ENCODE data around the gene AP4S1.
"Not testable (repeated sequence)": the region's sequence is repeated elsewhere in the genome, so short reads cannot be mapped to it uniquely, and the experiment has no call there.

The AP4S1 gene

DNA sequence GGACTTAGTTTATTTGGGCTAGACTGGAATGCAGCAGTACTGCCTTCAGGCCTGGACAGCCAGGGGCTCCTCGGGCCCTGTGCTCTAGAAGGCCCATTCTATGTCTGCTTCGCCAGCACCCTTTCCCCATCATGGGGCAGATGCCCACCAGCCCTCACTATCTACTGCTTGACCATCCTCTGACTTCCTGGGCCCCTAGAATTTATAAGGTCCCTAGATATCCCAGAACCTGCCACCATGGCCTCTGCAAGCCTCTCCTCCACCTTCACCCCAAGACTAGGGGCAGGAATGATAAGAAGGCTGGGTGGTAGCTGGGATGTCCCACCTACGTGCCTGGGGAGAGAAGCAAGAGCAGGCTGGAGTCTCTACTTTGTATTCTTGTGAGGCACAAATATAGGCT is 59.6 kb downstream of the AP4S1 start:
- DNase-seq (ENCODE audit: low read depth in 2 of 2): no peak

DNA sequence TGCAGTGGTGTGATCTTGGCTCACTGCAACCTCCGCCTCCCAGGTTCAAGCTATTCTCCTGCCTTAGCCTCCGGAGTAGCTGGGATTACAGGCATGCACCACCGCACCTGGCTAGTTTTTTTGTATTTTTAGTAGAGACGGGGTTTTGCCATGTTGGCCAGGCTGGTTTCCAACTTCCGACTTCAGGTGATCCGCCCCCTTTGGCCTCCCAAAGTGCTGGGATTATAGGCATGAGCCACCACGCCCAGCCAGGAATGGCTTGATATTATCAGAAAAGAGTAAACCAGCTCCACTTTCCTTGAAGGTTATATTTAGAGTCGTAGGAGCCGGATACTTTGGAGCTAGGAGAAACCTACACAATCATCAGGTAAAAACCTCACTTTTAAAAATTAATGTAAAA is 61.0 kb downstream of the AP4S1 start:
- DNase-seq (ENCODE audit: low read depth in 2 of 2): not testable (repeated sequence)

DNA sequence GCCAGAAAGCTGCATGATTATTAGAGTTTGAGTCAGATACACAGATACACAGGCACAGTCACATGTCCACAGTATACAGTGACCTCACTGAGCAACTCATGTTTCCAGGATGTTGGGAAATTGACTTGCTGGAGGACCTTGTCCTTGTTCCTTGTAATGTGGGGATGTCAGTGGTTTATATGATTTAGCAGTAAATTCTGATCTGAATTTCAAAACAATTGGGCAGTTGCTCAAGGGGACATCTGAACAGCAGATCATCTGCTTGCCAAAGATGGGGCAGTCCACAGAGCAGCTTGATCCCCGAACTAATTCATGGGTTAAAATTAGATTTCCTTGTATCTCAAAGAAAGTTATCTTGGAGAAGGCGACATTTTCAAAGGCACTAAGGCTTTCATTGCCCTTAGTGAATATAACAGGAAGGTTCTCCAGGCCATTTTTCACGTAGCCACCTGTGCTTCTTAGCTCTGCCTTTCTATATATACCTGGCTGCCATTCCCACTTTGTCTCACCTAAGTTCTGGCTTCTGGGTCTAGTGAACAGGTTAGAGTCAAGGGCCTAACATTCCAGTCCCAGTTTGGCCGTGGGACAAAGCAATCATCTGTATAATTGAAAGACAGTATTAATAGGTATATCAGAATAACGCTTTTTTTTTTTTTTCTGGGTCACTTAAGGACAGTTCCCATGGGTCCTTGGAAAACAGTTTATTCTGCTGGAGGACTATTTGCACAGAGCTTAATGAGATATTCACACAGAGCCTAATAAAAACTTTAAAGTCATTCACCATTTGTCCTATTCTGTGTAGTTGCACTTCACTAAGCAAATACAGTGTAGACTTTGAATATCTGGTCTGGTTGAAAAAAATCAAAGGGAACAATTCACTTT is 65.7 kb downstream of the AP4S1 start:
- no peak for DNase-seq (ENCODE audit: low read depth in 2 of 2)

DNA sequence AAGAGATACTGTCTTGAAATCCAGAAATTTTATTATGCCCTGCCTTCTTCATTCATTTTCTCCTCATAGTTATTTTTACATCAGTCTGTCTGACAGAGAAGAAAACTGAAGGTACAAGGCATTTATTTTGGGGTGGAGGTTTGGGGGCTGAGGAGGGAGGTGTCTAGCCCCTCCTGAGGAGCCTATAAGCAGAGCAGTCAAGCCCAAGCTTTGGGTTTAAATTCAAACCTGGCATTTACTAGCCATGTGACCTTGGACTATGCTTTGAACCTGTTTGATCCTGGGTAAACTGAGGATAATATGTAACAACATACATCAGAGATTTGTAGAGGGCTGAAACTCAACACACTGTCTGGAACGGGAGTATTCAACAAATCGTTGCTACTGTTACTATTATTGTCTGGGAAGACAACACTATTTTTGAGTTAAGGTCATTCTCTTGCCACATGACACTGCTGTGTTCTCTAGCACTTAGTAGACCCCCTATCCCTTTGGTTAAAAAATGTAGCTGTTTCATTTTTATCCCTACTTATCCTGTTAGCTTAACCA is 66.8 kb downstream of the AP4S1 start:
- DNase-seq (ENCODE audit: low read depth in 2 of 2): no peak

DNA sequence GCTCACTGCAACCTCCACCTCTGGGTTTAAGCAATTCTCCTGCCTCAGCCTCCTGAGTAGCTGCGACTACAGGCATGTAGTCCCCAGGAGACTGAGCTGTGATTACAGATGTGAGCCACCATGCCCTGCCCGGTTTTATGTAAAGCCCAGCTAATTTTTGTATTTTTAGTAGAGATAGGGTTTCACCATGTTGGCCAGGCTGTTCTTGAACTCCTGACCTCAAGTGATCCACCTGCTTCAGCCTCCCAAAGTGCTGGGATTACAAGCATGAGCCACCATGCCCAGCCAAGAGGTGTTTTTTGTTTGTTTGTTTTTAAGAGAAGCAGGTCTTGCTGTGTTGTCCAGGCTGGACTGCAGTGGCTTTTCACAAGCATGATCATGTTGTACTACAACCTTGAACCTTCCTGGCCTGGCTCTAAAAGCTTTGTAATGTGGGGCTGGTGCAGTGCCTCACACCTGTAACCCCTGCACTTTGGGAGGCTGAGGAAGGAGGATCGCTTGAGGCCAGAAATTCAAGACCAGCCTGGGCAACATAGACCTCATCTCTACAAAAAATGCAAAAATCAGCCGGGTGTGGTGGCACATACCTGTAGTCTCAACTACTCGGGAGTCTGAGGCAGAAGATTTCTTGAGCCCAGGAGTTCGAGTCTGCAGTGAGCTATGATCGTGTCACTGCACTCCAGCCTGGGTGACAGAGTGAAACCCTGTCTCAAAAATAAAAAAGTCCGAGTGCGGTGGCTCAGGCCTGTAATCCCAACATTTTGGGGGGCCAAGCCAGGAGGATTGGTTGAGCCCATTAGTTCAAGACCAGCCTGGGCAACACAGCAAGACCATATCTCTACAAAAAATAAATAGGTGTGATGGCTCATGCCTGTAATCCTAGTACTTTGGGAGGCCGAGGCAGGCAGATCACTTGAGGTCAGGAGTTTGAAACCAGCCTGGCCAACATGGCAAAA is 68.7 kb downstream of the AP4S1 start:
- DNase-seq (ENCODE audit: low read depth in 2 of 2): not testable (repeated sequence)

DNA sequence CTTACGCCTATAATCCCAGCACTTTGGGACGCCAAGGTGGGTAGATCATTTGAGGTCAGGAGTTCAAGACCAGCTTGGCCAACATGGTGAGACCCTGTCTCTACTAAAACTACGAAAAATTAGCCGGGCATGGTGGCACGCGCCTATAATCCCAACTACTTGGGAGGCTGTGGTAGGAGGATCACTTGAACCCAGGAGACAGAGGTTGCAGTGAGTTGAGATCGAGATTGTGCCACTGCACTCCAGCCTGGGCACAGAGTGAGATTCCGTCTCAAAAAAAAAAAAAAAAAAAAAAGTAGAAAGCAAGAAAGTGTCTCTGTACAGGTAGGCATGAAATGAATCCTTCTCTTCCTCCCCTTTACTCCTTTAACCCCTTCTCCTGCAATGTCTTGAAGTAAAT is 70.4 kb downstream of the AP4S1 start:
- not testable (repeated sequence) for DNase-seq (ENCODE audit: low read depth in 2 of 2)

DNA sequence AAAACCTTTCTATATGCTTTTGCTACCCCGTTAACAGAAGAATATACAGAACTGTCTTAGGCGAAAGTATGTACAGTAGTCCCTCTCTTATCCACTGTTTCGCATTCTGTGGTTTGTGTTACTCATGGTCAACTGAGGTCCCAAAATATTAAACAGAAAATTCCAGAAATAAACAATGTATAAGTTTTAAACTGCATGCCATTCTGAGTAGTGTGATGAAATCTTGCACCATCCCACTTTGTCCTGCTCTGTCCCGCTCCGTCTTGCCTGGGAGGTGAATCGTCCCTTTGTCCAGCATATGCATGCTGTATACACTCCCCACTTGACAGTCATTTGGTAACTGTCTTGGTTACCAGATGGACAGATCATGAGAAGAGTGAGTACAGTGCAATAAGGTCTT is 70.8 kb downstream of the AP4S1 start:
- DNase-seq (ENCODE audit: low read depth in 2 of 2): no peak

DNA sequence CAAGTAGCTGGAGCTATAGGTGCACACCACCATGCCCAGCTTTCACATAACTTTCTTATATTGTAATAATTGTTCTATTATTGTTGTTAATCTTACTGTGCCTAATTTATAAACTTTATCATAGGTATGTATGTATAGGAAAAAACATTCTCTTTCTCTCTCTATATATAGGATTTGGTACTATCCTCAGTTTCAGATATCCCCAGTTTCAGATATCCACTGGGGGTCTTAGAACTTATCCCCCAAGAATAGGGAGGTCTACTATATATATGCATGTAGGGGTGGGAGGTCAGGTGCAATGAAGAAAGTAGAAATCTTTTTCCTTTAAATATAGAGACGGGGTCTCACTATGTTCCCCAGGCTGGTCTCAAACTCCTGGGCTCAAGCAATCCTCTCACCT is 71.6 kb downstream of the AP4S1 start:
- no peak for DNase-seq (ENCODE audit: low read depth in 2 of 2)

DNA sequence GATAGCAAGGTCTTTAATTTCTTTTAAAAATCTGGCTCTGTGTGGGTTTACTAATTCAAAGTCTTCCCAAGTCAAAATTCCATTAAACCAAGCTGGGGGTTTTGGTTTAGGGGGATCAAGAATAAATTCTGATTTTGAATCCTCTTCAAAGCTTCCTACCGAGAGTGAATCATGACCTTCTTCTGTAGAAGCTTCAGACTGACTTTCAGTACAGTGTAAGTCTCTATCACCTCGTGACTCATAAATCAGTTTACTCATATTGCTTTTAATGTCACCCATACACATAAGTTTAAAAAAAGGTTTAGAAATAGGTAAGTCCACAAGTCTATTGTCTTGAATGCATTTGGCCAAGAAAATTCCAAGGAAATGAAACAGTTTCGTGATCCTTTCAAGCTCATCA is 81.3 kb downstream of the AP4S1 start:
- DNase-seq (ENCODE audit: low read depth in 2 of 2): no peak

DNA sequence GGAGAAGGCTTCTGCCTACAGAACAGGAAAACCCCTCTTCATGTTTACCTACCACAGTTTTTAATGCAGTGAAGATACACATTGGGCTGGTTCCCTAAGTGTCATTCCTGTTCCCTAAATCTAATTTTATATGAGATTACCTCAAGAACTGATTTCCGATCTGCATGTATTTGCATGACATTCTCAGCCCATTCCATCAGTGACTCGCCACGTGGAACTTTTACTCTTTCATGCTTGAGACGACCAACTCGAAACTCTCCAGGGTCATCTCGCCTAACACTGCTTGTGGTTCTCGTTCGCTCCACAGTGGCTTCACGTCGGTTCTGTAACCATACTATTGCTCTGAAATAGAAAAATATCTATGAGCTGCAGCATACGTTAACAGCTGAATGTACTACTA is 83.8 kb downstream of the AP4S1 start:
- DNase-seq (ENCODE audit: low read depth in 2 of 2): no peak

DNA sequence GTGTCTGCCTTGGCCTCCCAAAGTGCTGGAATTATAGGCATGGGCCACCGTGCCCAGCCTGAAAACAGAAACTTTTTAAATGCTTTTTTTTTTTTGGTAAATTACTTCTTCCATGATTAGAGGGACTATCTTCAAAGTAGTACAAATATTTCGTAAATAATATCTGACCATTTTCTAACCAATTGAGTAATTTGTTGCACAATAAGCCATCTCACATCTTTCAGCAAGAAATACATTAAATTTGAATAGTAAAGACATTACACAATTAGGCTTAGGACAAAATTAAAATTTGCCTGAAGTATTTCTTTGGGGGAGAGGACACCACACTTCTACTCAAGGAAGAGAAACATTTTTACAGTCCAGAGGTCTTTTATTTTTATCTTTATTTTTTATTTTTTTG is 85.4 kb downstream of the AP4S1 start:
- no peak for DNase-seq (ENCODE audit: low read depth in 2 of 2)

DNA sequence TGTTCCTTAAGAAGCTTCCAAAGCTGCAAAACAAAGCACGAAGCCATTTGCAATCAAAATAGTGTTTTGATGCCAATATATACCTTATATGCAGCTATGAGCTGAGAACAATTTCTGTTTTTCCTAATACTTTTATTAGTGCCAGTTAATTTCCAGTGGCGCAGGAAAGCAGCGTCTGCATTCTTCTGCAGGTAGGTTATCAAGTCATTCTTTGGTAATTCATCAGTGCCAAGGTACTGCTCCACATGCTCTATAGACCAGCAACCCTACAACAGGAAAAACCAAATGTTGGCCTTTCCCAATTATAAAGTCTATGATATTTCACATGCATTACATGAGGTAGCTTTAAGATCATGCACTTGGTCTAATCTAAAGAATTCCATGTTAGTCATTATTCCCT is 88.3 kb downstream of the AP4S1 start:
- DNase-seq (ENCODE audit: low read depth in 2 of 2): no peak

DNA sequence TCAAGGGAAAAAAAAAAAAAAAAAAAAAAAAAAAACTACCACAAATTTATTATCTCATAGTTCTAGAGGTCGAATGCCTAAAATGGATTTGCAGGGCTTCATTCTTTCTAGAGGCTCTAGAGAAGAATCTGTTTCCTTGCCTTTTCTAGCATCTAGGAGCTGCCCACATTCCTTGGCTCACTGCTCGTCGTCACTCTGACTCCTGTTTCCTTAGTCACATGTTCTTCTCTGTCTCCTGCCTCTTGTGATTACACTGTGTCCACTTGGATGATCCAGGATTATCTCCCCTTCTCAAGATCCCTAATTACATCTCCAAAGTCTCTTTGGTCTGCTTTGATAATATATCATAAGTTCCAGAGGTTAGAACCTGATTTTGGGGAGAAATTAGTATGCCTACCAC is 93.4 kb downstream of the AP4S1 start:
- DNase-seq (ENCODE audit: low read depth in 2 of 2): no peak

DNA sequence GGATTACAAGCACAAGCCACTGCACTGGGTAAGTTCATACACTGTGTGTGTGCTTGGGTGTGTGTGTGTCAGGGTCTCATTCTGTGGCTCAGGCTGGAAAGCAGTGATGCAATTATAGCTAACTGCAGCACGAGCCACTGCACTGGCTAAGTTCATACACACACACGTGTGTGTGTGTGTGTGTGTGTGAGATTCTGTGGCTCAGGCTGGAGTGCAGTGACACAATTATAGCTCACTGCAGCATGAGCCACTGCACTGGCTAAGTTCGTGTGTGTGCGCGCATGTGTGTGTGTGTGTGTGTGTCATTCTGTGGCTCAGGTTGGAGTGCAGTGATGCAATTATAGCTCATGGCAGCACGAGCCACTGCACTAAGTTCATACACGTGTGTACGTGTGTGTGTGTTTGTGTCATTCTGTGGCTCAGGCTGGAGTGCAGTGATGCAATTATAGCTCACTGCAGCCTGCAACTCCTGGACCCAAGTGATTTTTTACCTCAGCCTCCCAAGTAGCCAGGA is 96.7 kb downstream of the AP4S1 start:
- DNase-seq (ENCODE audit: low read depth in 2 of 2): no peak

DNA sequence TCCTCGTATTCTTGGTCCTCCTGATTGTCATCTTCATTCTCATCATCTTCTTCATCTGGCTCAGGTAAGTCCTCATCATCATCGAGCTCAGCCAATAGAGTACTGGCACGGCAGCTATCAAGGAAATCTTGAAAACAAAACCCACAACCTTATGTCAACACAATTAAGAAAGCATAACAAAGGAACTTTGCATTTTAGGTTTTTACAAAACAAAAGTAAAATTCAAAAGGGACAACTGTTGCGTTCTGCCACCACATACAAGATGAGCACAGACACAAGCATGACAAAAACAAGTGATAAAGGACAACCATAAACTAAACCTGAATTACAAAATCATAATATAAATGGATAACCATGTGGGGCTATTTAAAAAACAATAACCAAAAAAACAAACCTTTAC is 97.5 kb downstream of the AP4S1 start:
- no peak for DNase-seq (ENCODE audit: low read depth in 2 of 2)

DNA sequence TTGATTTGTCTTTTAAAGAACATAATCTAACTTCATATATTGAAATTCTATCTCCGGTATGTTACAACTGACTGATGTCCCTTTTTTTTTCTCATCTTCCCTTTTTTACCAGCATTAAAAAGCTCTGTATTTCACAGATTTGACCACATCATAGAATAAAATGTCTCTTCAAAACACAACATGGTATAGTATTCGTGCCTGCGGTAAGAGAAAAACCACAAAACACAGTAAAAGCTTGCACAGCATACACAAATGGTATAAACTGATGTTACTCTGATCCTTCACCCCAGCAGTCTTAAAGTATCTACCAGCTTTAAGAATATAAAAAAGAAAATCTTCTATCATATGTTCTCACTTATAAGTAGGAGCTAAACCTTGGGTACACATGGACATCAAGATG is 98.7 kb downstream of the AP4S1 start:
- no peak for DNase-seq (ENCODE audit: low read depth in 2 of 2)

DNA sequence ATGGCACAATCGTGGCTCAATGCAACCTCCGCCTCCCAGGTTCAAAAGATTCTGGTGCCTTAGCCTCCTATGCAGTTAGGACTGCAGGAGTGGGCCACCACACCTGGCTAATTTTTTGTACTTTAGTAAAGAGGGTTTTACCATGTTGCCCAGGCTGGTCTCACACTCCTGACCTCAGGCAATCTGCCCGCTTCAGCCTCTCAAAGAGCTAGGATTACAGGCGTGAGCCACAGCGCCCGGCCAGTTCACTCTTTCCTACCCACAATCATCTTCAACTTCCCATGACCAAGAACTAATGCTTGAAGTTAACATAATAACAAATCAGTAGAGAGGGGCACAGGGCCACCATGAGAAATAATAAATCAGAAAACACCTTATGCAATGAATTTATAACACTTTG is 99.8 kb downstream of the AP4S1 start:
- no peak for DNase-seq (ENCODE audit: low read depth in 2 of 2)

DNA sequence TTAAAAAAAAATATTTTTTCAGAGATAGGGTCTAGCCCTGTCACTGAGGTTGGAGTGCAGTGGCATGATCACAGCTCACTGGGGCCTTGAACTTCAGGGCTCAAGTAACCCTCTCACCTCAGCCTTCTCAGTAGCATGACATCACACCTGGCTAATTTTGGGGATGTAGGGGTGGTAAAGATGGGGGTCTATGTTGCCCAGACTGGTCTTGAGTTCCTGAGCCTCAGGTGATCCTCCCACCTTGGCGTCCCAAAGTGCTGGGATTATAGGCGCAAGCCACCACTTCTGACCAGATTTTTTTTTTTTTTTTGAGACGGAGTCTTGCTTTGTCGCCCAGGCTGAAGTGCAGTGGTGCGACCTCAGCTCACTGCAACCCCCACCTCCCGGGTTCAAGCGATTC is 101.2 kb downstream of the AP4S1 start:
- DNase-seq (ENCODE audit: low read depth in 2 of 2): no peak

DNA sequence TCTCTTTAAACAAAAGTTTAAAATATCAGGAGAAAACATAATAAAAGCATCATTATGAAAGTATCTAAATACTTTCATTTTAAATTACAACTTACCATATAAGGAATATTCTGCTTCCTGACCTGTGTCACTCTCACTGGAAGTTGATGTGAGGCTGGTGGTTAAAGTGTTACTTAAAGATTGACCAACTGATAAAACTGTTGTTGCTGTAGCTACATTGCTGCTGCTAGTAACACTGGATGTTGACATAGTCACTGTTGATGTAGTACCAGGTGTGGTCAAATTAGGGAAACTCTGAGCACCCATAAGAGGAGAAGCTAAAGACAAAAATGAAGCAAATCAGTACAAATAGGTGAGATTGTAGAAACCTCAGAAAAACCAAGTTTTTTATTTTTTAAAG is 102.2 kb downstream of the AP4S1 start:
- DNase-seq (ENCODE audit: low read depth in 2 of 2): no peak

DNA sequence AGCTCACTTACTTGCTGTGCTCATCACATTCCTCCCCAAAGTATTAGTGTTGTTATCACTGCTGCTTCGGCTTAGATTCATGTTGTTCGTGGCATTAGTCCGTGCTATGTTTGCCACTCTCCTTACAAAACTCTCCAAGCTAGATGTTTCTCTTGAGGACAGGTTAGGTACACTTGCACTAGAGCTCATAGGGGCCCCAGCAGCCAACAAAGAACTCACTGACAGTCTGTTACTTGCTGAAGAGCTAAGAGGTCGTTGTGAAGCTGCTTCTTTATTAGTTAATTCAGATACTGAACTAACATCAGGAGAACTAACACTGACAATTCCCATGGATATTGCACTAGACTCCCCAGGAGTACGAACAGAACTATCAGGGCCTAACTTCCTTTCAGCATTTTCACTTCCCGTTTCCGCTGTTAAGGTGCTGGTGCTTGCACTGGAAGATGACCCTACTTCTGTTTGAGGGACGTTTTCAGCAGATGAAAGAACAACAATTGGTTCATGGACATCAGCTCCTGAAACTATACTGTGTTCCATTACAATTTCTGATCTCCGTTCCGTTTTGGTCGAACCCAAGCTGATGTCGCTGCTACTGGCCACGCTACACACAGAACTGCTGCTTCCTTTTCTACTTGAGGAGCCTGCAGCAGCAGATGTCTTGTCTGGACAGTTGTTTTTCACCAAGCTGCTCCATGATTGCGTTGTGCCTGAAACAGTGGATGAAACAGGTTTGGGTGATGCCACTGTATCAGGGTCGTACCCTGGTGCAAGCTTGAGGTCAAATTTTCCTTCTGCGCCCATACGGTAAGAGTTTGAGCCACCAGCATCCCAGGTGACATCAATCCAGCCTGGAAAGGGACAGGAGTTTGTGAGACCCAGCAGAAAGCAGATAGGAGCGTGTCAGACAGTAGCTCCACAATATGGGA is 103.4 kb downstream of the AP4S1 start:
- no peak for DNase-seq (ENCODE audit: low read depth in 2 of 2)

DNA sequence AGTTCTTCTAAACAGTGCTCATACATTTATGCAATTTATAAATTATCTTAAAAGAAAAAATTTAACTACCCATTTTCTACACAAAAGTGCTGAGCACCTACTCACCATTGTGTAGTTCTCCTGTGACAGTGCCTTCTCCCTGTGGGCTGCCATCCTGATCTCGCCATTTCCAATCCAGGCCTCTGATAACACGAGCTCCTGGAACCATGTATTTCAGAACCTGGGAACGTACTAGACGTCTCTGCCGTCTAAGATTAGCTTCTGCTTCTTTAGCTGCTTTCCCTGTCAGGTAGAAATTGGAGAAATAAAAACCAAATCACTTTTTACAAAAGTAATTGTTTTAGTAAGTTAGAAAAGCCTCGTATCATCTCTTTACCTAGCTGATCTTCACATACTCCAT is 107.7 kb downstream of the AP4S1 start:
- DNase-seq (ENCODE audit: low read depth in 2 of 2): no peak
